HEK293 (cell line): ENCODE measurements around the gene ECSIT.

Source experiments
- BCL11B ChIP-seq: fragments of 450-650 bp; formaldehyde crosslinking; IDR thresholded peaks from 2 replicates; pipeline ENCODE4 v1.5.1; 2016; ENCODE audit warnings: low read depth, missing biosample characterization, missing genetic modification characterization
- EGR2 ChIP-seq: fragments of 450-650 bp; formaldehyde crosslinking; IDR thresholded peaks from 2 replicates; pipeline ENCODE4 v1.5.1; 2016; ENCODE audit warnings: low read depth, missing biosample characterization, missing genetic modification characterization
- GLIS1 ChIP-seq: fragments of 450-650 bp; formaldehyde crosslinking; IDR thresholded peaks from 2 replicates; pipeline ENCODE4 v1.5.1; 2016; ENCODE audit warnings: missing biosample characterization, missing genetic modification characterization
- IKZF3 ChIP-seq: fragments of 450-650 bp; IDR thresholded peaks from 2 replicates; pipeline ENCODE4 v1.5.0; 2018; ENCODE audit warnings: missing biosample characterization, mild to moderate bottlenecking, missing genetic modification characterization, moderate library complexity
- KLF10 ChIP-seq: fragments of 450-650 bp; IDR thresholded peaks from 2 replicates; pipeline ENCODE4 v1.5.1; 2018; ENCODE audit warnings: missing biosample characterization, mild to moderate bottlenecking, missing genetic modification characterization
- KLF16 ChIP-seq: fragments of 450-650 bp; formaldehyde crosslinking; IDR thresholded peaks from 2 replicates; pipeline ENCODE4 v1.5.1; 2017; ENCODE audit warnings: missing biosample characterization, missing genetic modification characterization
- KLF9 ChIP-seq: fragments of 450-650 bp; formaldehyde crosslinking; IDR thresholded peaks from 2 replicates; pipeline ENCODE4 v1.5.1; 2016; ENCODE audit warnings: missing biosample characterization, missing genetic modification characterization, low read depth
- MYNN ChIP-seq: fragments of 450-650 bp; formaldehyde crosslinking; IDR thresholded peaks from 2 replicates; pipeline ENCODE4 v1.5.1; 2016; ENCODE audit warnings: missing biosample characterization, missing genetic modification characterization, borderline replicate concordance
- OSR2 ChIP-seq: fragments of 450-650 bp; formaldehyde crosslinking; IDR thresholded peaks from 2 replicates; pipeline ENCODE4 v1.5.1; 2016; ENCODE audit warnings: missing biosample characterization, missing genetic modification characterization
- PRDM1 ChIP-seq: fragments of 450-650 bp; formaldehyde crosslinking; IDR thresholded peaks from 2 replicates; pipeline ENCODE4; 2016; ENCODE audit warnings: missing biosample characterization, missing genetic modification characterization
- SP3 ChIP-seq: fragments of 450-650 bp; formaldehyde crosslinking; IDR thresholded peaks from 2 replicates; pipeline ENCODE4 v1.5.1; 2016; ENCODE audit warnings: missing biosample characterization, missing genetic modification characterization
- ZBTB6 ChIP-seq: fragments of 450-650 bp; formaldehyde crosslinking; IDR thresholded peaks from 2 replicates; pipeline ENCODE4 v1.5.1; 2017; ENCODE audit warnings: missing biosample characterization, missing genetic modification characterization
- ZBTB7A ChIP-seq: fragments of 450-650 bp; formaldehyde crosslinking; IDR thresholded peaks from 2 replicates; pipeline ENCODE4 v1.5.1; 2016; ENCODE audit warnings: low read depth, missing biosample characterization, missing genetic modification characterization
- ZFHX2 ChIP-seq: fragments of 450-650 bp; formaldehyde crosslinking; conservative IDR thresholded peaks from 2 replicates; pipeline ENCODE4 v1.5.1; 2016; ENCODE audit warnings: missing biosample characterization, missing genetic modification characterization
- ZNF341 ChIP-seq: fragments of 450-650 bp; formaldehyde crosslinking; IDR thresholded peaks from 2 replicates; pipeline ENCODE4; 2016; ENCODE audit warnings: low read depth, missing biosample characterization, missing genetic modification characterization
- ZNF350 ChIP-seq: fragments of 450-650 bp; formaldehyde crosslinking; IDR thresholded peaks from 2 replicates; pipeline ENCODE4 v1.5.0; 2017; ENCODE audit warnings: missing biosample characterization, mild to moderate bottlenecking, missing genetic modification characterization
- ZNF555 ChIP-seq: fragments of 450-650 bp; formaldehyde crosslinking; conservative IDR thresholded peaks from 2 replicates; pipeline ENCODE4 v1.5.1; 2017; ENCODE audit warnings: missing biosample characterization, mild to moderate bottlenecking, missing genetic modification characterization, inconsistent platforms
- ZNF600 ChIP-seq: fragments of 450-650 bp; formaldehyde crosslinking; IDR thresholded peaks from 2 replicates; pipeline ENCODE4 v1.5.1; 2016; ENCODE audit warnings: missing biosample characterization, missing genetic modification characterization
- ZNF610 ChIP-seq: fragments of 450-650 bp; formaldehyde crosslinking; IDR thresholded peaks from 2 replicates; pipeline ENCODE4 v1.5.1; 2016; ENCODE audit warnings: missing biosample characterization, missing genetic modification characterization, borderline replicate concordance
- ZNF623 ChIP-seq: fragments of 450-650 bp; formaldehyde crosslinking; IDR thresholded peaks from 2 replicates; pipeline ENCODE4 v1.5.1; 2016; ENCODE audit warnings: missing biosample characterization, missing genetic modification characterization
- ZNF629 ChIP-seq: fragments of 450-650 bp; formaldehyde crosslinking; IDR thresholded peaks from 2 replicates; pipeline ENCODE4 v1.5.1; 2017; ENCODE audit warnings: missing biosample characterization, missing genetic modification characterization
- ZNF658 ChIP-seq: fragments of 450-650 bp; formaldehyde crosslinking; IDR thresholded peaks from 2 replicates; pipeline ENCODE4; 2016; ENCODE audit warnings: missing biosample characterization, missing genetic modification characterization
- ZNF76 ChIP-seq: fragments of 450-650 bp; formaldehyde crosslinking; IDR thresholded peaks from 2 replicates; pipeline ENCODE4; 2016; ENCODE audit warnings: low read depth, missing biosample characterization, missing genetic modification characterization, borderline replicate concordance
- ZXDB ChIP-seq: fragments of 450-650 bp; formaldehyde crosslinking; IDR thresholded peaks from 2 replicates; pipeline ENCODE4 v1.5.1; 2016; ENCODE audit warnings: missing biosample characterization, missing genetic modification characterization
- TF ChIP-seq, protein P1 (sequence below): fragments of 450-650 bp; formaldehyde crosslinking; IDR thresholded peaks from 2 replicates; pipeline ENCODE4 v1.5.1; 2016; ENCODE audit warnings: missing biosample characterization, missing genetic modification characterization
- TF ChIP-seq, protein P2 (sequence below): fragments of 450-650 bp; formaldehyde crosslinking; IDR thresholded peaks from 2 replicates; pipeline ENCODE4 v1.5.1; 2016; ENCODE audit warnings: missing biosample characterization, missing genetic modification characterization
- TF ChIP-seq, protein P3 (sequence below): fragments of 450-650 bp; formaldehyde crosslinking; conservative IDR thresholded peaks from 2 replicates; pipeline ENCODE4 v1.5.1; 2016; ENCODE audit warnings: low read depth, missing biosample characterization, missing genetic modification characterization

The ECSIT gene

GRCh38 chr19:11558881-11559828 is 30.2 kb upstream of the ECSIT start, which contains the start of gene ELOF1 (continued):
- peak; percentile 61 for TF ChIP-seq KLF16 (tag by site-specific recombination)
- TF ChIP-seq IKZF3 = peak; percentile 48; the same call in 1 of the 2 replicates
- TF ChIP-seq ZNF600 (tag by site-specific recombination) = peak; percentile 61; the same call in 1 of the 2 replicates
- no peak for TF ChIP-seq KLF10 (tag by site-specific recombination)
- no peak for TF ChIP-seq OSR2 (tag by site-specific recombination)
- TF ChIP-seq, protein P1, sequence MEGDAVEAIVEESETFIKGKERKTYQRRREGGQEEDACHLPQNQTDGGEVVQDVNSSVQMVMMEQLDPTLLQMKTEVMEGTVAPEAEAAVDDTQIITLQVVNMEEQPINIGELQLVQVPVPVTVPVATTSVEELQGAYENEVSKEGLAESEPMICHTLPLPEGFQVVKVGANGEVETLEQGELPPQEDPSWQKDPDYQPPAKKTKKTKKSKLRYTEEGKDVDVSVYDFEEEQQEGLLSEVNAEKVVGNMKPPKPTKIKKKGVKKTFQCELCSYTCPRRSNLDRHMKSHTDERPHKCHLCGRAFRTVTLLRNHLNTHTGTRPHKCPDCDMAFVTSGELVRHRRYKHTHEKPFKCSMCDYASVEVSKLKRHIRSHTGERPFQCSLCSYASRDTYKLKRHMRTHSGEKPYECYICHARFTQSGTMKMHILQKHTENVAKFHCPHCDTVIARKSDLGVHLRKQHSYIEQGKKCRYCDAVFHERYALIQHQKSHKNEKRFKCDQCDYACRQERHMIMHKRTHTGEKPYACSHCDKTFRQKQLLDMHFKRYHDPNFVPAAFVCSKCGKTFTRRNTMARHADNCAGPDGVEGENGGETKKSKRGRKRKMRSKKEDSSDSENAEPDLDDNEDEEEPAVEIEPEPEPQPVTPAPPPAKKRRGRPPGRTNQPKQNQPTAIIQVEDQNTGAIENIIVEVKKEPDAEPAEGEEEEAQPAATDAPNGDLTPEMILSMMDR (tag by site-specific recombination) = peak; percentile 45
- no peak for TF ChIP-seq ZNF555 (tag by site-specific recombination)
- TF ChIP-seq, protein P2, sequence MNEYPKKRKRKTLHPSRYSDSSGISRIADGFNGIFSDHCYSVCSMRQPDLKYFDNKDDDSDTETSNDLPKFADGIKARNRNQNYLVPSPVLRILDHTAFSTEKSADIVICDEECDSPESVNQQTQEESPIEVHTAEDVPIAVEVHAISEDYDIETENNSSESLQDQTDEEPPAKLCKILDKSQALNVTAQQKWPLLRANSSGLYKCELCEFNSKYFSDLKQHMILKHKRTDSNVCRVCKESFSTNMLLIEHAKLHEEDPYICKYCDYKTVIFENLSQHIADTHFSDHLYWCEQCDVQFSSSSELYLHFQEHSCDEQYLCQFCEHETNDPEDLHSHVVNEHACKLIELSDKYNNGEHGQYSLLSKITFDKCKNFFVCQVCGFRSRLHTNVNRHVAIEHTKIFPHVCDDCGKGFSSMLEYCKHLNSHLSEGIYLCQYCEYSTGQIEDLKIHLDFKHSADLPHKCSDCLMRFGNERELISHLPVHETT = 0 out of 2 replicates have a peak, but pooled peaks have one; percentile 57
- TF ChIP-seq KLF9 (tag by site-specific recombination) = peak; percentile 58
- TF ChIP-seq ZNF350 (tag by site-specific recombination) = no peak
- no peak for TF ChIP-seq MYNN
- TF ChIP-seq ZNF658 (tag by site-specific recombination) = no peak
- peak; percentile 53 for TF ChIP-seq SP3 (tag by site-specific recombination)
- TF ChIP-seq ZBTB7A = peak; percentile 77; the same call in 1 of the 2 replicates
- TF ChIP-seq ZNF76 (tag by site-specific recombination) = peak; percentile 65
- no peak for TF ChIP-seq ZBTB6
- peak; percentile 52 for TF ChIP-seq ZNF629 (tag by site-specific recombination)
- TF ChIP-seq ZNF341 (tag by site-specific recombination) = peak; percentile 98
- peak; percentile 91 for TF ChIP-seq ZFHX2
- TF ChIP-seq GLIS1 = 0 out of 2 replicates have a peak, but pooled peaks have one; percentile 7
- peak; percentile 31; the same call in 1 of the 2 replicates for TF ChIP-seq ZNF623 (tag by site-specific recombination)
- TF ChIP-seq ZXDB = peak; percentile 53; the same call in 1 of the 2 replicates
- TF ChIP-seq PRDM1 = peak; percentile 95
- peak; percentile 24; the same call in 1 of the 2 replicates for TF ChIP-seq BCL11B (tag by site-specific recombination)
- TF ChIP-seq, protein P3, sequence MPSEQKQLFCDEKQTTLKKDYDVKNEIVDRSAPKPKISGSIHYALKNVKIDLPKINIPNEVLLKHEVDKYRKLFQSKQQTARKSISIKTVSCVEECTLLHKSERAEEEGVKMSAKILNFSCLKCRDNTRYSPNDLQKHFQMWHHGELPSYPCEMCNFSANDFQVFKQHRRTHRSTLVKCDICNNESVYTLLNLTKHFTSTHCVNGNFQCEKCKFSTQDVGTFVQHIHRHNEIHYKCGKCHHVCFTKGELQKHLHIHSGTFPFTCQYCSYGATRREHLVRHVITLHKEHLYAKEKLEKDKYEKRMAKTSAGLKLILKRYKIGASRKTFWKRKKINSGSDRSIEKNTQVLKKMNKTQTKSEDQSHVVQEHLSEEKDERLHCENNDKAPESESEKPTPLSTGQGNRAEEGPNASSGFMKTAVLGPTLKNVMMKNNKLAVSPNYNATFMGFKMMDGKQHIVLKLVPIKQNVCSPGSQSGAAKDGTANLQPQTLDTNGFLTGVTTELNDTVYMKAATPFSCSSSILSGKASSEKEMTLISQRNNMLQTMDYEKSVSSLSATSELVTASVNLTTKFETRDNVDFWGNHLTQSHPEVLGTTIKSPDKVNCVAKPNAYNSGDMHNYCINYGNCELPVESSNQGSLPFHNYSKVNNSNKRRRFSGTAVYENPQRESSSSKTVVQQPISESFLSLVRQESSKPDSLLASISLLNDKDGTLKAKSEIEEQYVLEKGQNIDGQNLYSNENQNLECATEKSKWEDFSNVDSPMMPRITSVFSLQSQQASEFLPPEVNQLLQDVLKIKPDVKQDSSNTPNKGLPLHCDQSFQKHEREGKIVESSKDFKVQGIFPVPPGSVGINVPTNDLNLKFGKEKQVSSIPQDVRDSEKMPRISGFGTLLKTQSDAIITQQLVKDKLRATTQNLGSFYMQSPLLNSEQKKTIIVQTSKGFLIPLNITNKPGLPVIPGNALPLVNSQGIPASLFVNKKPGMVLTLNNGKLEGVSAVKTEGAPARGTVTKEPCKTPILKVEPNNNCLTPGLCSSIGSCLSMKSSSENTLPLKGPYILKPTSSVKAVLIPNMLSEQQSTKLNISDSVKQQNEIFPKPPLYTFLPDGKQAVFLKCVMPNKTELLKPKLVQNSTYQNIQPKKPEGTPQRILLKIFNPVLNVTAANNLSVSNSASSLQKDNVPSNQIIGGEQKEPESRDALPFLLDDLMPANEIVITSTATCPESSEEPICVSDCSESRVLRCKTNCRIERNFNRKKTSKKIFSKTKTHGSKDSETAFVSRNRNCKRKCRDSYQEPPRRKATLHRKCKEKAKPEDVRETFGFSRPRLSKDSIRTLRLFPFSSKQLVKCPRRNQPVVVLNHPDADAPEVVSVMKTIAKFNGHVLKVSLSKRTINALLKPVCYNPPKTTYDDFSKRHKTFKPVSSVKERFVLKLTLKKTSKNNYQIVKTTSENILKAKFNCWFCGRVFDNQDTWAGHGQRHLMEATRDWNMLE (tag by site-specific recombination) = 0 out of 2 replicates have a peak, but pooled peaks have one; percentile 43
- peak; percentile 84; the same call in 1 of the 2 replicates for TF ChIP-seq ZNF610 (tag by site-specific recombination)
- peak; percentile 86 for TF ChIP-seq EGR2 (tag by site-specific recombination)
